ENCODE data around the gene INPP5E. TPM values are rescaled to one million over a fixed set of nuclear protein-coding genes. Genes with fewer than 3 reads are reported as not detected.

INPP5E gene
- total and polyA plus RNA-seq, 10 of the 15 experiments (the other 5 are each of a cell fraction or from before 2014, with no cell fraction given), result 0.24 to 16.0 (median 5.3) TPM

DNA sequence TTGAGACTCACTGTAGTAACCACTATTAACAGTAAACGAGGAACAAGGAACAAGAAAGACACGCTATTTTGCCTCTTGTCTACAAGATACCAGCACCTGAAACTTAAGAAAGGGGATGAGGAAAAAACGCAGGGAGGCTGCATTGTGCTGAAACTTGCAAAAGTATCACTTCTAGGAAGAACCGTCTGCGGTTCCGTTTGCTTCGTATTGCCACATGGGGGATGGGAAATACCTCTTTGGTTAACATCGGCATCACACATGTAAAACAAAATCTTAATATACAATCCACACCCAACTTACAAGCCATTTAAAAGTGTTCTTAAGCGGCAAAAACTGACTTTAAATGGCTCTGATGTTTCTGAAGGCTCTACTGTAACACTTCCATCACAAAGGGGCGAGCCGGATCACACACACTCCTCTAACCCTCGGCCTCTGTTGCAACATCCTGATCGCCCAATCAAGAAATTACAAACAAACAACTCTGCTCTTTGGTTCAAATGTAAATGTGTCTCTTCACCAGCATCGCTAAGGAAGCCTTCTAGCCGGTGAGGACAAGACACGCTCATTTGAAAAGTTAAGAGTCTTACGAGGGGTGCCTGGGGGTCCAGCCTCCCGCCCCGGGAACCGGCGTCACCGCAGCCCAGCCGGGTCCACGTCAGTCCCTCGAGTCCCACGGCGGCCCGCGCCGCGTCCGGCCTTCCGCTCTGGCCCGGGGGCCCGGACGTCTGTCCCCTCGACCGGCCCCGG lies 42.6 kb upstream of the INPP5E start:
- Histone ChIP-seq H3K79me2 (ENCODE audit: control insufficient read depth, insufficient read depth, low read length) (peaks cover 40% of the 10 kb centered on the region), H3K27me3 (replicated peaks in 1 of 2; ENCODE audit: control insufficient read depth in 2 of 2, insufficient read depth in 2 of 2, low read length in 1 of 2) (no peaks in the 10 kb centered on the region), H3K4me3 (peak overlapping the region; percentile 72), H3K27ac (ENCODE audit: control insufficient read depth, insufficient read depth) (peak overlapping the region; percentile 67), H3K9me3 (replicated peaks; ENCODE audit: control insufficient read depth, insufficient read depth, low read length) (no peaks in the 10 kb centered on the region), H2AFZ (ENCODE audit: control insufficient read depth, low read depth, low read length) (no peak overlapping the region), H3K9ac (ENCODE audit: control insufficient read depth, insufficient read depth, low read length) (peak overlapping the region; percentile 75), H3K36me3 (ENCODE audit: control insufficient read depth in 2 of 2, insufficient read depth in 2 of 2, low read length in 1 of 2) (peaks cover 2 to 4% of the 10 kb centered on the region in 2 experiments; a peak in 3 of 4 replicates), H4K20me1 (ENCODE audit: control insufficient read depth, insufficient read depth) (no peaks in the 10 kb centered on the region; the same call in 1 of the 2 replicates), H3K4me1 (ENCODE audit: control insufficient read depth, insufficient read depth, low read length) (peaks cover 6% of the 10 kb centered on the region; the same call in 1 of the 2 replicates), H3K4me2 (ENCODE audit: control insufficient read depth, insufficient read depth) (peak overlapping the region; percentile 71)
- ChIA-PET CTCF (no interaction called here), SMC1A (ENCODE audit: uncharacterized antibody, unreplicated experiment) (no interaction called here), POLR2A (no interaction called here), RAD21 (ENCODE audit: unreplicated experiment) (no interaction called here)
- 2% methylated on average over 31 of the region's 39 CpGs for WGBS (ENCODE audit: insufficient coverage, insufficient replicate concordance, low lambda C conversion rate, missing lambda C conversion rate)
- no peak for DNase-seq (ENCODE audit: low read depth, low spot score)
- TF ChIP-seq MAX (IDR thresholded peaks at IDR 0.05; ENCODE audit: low read depth, low read length) (no peak), CEBPB (IDR thresholded peaks at IDR 0.05; ENCODE audit: borderline replicate concordance in 1 of 2, low read depth in 2 of 2, low read length in 2 of 2) (0 out of 4 replicates have a peak, but pooled peaks of 1 of the 2 experiments have one; percentile 35), STAT3 (IDR thresholded peaks at IDR 0.05; ENCODE audit: low read depth, low read length) (no peak), MLLT1 (IDR thresholded peaks at IDR 0.05) (no peak), RFX5 (IDR thresholded peaks at IDR 0.05; ENCODE audit: low read depth, low read length) (no peak), STAT1 (conservative IDR thresholded peaks at IDR 0.05) (no peak), NRF1 (conservative IDR thresholded peaks at IDR 0.05; ENCODE audit: low read depth, low read length) (no peak), RUNX3 (IDR thresholded peaks at IDR 0.05; ENCODE audit: low read length) (peak; percentile 60), SRF (IDR thresholded peaks at IDR 0.05; ENCODE audit: low read depth in 2 of 2, low read length in 2 of 2) (no peak), CREB1 (IDR thresholded peaks at IDR 0.05; ENCODE audit: low read depth) (peak; percentile 21; the same call in 1 of the 2 replicates), SMAD5 (IDR thresholded peaks at IDR 0.05; ENCODE audit: low read depth) (no peak)
- TF ChIP-seq, protein P1, sequence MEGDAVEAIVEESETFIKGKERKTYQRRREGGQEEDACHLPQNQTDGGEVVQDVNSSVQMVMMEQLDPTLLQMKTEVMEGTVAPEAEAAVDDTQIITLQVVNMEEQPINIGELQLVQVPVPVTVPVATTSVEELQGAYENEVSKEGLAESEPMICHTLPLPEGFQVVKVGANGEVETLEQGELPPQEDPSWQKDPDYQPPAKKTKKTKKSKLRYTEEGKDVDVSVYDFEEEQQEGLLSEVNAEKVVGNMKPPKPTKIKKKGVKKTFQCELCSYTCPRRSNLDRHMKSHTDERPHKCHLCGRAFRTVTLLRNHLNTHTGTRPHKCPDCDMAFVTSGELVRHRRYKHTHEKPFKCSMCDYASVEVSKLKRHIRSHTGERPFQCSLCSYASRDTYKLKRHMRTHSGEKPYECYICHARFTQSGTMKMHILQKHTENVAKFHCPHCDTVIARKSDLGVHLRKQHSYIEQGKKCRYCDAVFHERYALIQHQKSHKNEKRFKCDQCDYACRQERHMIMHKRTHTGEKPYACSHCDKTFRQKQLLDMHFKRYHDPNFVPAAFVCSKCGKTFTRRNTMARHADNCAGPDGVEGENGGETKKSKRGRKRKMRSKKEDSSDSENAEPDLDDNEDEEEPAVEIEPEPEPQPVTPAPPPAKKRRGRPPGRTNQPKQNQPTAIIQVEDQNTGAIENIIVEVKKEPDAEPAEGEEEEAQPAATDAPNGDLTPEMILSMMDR (IDR thresholded peaks at IDR 0.05 in 2 of 3, conservative IDR thresholded peaks at IDR 0.05 in 1 of 3; ENCODE audit: control insufficient read depth in 2 of 3, extremely low read depth in 1 of 3, insufficient read depth in 1 of 3, low read depth in 3 of 3, low read length in 3 of 3), result no peak
- TF ChIP-seq, protein P2, sequence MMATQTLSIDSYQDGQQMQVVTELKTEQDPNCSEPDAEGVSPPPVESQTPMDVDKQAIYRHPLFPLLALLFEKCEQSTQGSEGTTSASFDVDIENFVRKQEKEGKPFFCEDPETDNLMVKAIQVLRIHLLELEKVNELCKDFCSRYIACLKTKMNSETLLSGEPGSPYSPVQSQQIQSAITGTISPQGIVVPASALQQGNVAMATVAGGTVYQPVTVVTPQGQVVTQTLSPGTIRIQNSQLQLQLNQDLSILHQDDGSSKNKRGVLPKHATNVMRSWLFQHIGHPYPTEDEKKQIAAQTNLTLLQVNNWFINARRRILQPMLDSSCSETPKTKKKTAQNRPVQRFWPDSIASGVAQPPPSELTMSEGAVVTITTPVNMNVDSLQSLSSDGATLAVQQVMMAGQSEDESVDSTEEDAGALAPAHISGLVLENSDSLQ (IDR thresholded peaks at IDR 0.05), result no peak
- intact Hi-C loops (cut with micrococcal nuclease; ENCODE audit: unreplicated experiment) (loop anchor here (2.0 kb wide), 1 partner anchor 71 kb away; the partner anchor contains the start of genes ENTR1 and PMPCA), in situ Hi-C loops (cut with MboI) (no loop called here)
- no peak for ATAC-seq
- peak; percentile 75 for FAIRE-seq
- BruUV-seq (replicated peaks), result TSS peak; percentile 86

All from GM12878 (cell line).